ENCODE data around the gene RRBP1.

RRBP1 gene

DNA sequence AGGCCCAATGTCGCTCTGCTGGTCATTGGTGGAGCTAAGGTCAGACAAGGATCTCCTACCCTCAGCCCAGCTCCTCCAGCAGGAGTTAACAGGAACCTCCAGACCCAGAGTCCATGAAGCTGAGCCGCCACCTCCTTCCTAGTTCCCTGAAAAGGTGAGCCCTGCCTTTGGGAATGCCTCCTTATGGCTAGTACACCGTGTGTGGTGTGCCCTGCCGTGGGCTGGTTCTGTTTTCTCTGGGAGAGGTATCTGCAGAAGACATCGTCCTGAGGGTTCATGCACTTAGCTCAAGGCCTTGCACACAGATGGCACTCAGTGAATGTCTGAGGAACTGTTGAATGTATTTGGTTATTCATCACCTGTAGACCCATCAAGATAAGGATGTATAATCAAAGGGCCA lies 33.0 kb upstream of the RRBP1 start:
- CTCF ChIA-PET = interaction anchor here (0.6 kb wide), 1 partner anchor 169 kb away, joined by 3 read pairs; no protein-coding TSS in a partner anchor

DNA sequence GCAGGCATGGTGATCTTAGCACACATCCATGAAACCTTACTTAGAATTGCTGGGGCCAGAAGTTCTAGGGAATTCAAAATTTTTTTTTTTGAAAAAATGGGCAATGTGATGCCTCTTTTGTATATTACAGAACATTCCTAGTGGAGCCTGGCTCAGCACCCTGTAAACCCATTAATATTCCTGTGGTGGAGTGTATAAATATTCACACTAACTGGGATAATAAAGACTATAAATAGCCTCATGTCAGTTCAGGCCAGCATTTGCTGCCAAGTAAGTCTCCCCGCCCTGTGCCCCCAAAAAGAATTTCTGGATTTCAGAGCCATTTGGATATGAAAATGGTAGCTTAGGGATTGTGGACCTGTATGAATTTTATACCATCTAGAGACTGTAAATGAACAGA lies 32.6 kb upstream of the RRBP1 start:
- POLR2A ChIA-PET (ENCODE audit: low non-redundant PET) = no interaction called here
- TF ChIP-seq, protein P1, sequence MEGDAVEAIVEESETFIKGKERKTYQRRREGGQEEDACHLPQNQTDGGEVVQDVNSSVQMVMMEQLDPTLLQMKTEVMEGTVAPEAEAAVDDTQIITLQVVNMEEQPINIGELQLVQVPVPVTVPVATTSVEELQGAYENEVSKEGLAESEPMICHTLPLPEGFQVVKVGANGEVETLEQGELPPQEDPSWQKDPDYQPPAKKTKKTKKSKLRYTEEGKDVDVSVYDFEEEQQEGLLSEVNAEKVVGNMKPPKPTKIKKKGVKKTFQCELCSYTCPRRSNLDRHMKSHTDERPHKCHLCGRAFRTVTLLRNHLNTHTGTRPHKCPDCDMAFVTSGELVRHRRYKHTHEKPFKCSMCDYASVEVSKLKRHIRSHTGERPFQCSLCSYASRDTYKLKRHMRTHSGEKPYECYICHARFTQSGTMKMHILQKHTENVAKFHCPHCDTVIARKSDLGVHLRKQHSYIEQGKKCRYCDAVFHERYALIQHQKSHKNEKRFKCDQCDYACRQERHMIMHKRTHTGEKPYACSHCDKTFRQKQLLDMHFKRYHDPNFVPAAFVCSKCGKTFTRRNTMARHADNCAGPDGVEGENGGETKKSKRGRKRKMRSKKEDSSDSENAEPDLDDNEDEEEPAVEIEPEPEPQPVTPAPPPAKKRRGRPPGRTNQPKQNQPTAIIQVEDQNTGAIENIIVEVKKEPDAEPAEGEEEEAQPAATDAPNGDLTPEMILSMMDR (conservative IDR thresholded peaks at IDR 0.05; ENCODE audit: low read depth) = no peak
- H3K27ac ChIP-seq = no peak overlapping the region
- CTCF ChIA-PET = interaction anchor here (0.6 kb wide), 1 partner anchor 168 kb away, joined by 3 read pairs; no protein-coding TSS in a partner anchor
- DNase-seq (ENCODE audit: low spot score) = no peak

More for the DNA sequence above, 33.0 kb upstream of the RRBP1 start:
- H3K27ac ChIP-seq = no peak overlapping the region
- POLR2A ChIA-PET (ENCODE audit: low non-redundant PET) = no interaction called here
- no peak for DNase-seq (ENCODE audit: low spot score)
- TF ChIP-seq, protein P1 (conservative IDR thresholded peaks at IDR 0.05; ENCODE audit: low read depth) = no peak

DNA sequence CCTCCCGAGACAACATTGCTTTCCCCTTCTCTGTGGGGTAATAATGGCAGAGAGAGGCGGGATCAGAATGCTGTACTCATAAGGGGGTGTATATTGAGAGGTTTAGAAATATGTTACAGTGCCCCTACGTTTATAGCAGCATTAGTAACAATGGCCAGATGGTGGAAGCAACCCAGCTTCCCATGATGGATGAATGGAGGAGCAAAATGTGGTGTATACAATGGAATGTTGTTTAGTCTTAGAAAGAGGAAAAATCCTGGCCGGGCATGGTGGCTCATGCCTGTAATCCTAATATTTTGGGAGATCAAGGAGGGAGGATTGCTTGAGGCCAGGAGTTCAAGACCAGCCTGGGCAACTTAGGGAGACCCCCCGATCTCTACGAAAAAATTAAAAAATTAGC lies 30.7 kb upstream of the RRBP1 start:
- no peak overlapping the region for H3K27ac ChIP-seq
- ChIA-PET CTCF (no interaction called here), POLR2A (ENCODE audit: low non-redundant PET) (interaction anchor here (0.8 kb wide), 1 partner anchor 30 kb away, joined by 3 read pairs; the partner anchor contains the start of gene RRBP1)
- DNase-seq (ENCODE audit: low spot score) = no peak
- TF ChIP-seq, protein P1 (conservative IDR thresholded peaks at IDR 0.05; ENCODE audit: low read depth) = no peak

DNA sequence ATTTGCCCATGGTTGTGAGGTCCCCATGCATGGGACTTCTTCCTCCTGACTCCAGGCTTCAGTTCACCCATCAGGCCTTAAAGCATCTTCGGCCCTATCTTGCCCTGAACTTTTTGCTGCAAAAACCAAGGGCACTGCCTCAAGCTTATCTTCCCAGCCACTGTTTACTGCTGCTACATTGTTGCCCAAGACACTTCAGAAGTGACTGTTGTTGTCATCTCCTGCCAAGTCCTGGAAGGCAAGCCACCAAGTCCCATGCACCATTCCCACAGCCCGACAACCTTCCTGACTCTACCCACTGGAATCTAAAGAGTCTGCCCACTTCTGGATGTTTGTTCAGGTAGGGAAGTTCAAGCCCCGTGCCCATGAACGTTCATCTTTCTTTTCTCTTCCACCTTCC lies 30.2 kb upstream of the RRBP1 start:
- CTCF ChIA-PET = no interaction called here
- H3K27ac ChIP-seq = no peak overlapping the region
- DNase-seq (ENCODE audit: low spot score) = no peak
- POLR2A ChIA-PET (ENCODE audit: low non-redundant PET) = interaction anchor here (0.8 kb wide), 1 partner anchor 30 kb away, joined by 3 read pairs; the partner anchor contains the start of gene RRBP1
- TF ChIP-seq, protein P1 (conservative IDR thresholded peaks at IDR 0.05; ENCODE audit: low read depth) = no peak

DNA sequence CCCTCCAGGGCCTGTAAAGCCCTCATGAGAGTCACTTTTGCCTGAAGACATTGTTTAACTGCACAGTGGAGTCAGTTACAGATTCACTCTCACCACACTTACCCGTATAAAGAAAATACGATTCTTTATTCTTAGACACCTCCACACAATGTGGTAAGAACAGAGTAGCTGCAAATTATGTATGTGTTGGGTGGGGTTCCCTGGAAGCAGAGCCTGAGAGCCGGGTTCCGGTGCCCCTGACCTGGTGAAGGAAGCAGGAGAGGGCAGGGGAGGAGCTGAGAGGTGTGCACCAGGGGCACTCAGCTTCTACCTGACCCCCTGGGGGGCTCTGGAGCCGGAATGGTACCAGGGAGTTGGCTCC lies 29.2 kb upstream of the RRBP1 start:
- DNase-seq (ENCODE audit: low spot score) = no peak
- CTCF ChIA-PET = no interaction called here
- TF ChIP-seq, protein P1 (conservative IDR thresholded peaks at IDR 0.05; ENCODE audit: low read depth) = no peak
- POLR2A ChIA-PET (ENCODE audit: low non-redundant PET) = no interaction called here
- no peak overlapping the region for H3K27ac ChIP-seq

DNA sequence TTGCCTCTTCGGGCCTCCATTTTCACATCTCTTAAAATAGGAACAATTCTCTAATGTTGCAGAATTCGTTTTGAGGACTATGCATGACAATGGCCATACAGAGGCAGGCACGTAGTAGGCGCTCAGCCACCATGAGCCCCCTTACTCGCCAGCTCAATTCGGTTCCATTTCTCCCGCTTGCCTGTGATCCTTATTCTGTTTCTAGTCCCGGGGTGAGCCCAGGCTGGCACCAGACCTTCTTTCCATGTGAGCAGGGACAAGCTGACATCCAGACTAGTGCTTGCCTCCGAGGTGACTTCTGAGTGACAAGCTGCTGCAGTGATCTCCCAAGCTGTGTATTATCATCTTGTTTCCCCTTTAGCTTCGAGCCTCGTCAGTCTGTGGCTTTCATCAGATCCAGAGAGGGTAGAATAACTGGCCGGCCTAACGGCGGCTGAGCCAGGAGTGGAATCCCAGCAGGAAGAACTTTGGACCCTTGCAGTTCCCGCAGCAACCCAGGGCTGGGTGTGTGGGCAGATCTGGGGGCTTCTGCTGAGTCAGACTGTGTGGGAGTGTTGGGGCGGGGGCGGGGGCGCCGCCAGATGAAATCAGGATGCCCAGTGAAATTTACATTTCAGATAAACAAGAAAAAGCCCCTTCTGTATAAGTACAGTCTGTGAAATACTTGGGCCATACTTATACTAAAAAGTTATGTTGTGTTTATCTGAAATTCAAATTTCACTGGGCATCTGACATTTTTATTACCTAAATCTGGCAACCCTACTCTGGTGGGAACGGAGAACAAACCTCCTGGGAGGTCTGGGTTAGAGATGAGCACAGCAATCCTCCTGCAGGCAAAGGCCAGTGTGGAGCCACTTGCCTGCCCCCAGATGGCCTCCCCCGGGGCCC lies 28.6 kb upstream of the RRBP1 start:
- H3K27ac ChIP-seq = no peak overlapping the region
- no peak for DNase-seq (ENCODE audit: low spot score)
- TF ChIP-seq, protein P1 (conservative IDR thresholded peaks at IDR 0.05; ENCODE audit: low read depth) = no peak
- POLR2A ChIA-PET (ENCODE audit: low non-redundant PET) = no interaction called here
- CTCF ChIA-PET = no interaction called here

Data from RWPE1 (cell line).